H1 (cell line): ENCODE results near the gene CASZ1.

ENCODE experiments used
- CEBPB ChIP-seq: IDR thresholded peaks from 2 replicates; pipeline ENCODE4 v1.6.1; 2012; ENCODE audit warnings: low read depth, low read length
- EGR1 ChIP-seq: IDR thresholded peaks from 2 replicates; pipeline ENCODE4 v1.6.1; 2011; ENCODE audit warnings: low read depth, low read length, borderline replicate concordance
- EP300 ChIP-seq, 2 experiments: IDR thresholded peaks; 1 replicate in 1 of 2; 2 replicates in 1 of 2; pipeline ENCODE4 v1.6.1; 2011 to 2012; ENCODE audit warnings: low read depth in 2 of 2, low read length in 2 of 2, mild to moderate bottlenecking in 2 of 2, borderline replicate concordance in 1 of 2, inconsistent platforms in 1 of 2, moderate library complexity in 1 of 2
- GABPA ChIP-seq: IDR thresholded peaks from 2 replicates; pipeline ENCODE4 v1.6.1; 2011; ENCODE audit warnings: mild to moderate bottlenecking, low read length, moderate library complexity, borderline replicate concordance; ENCODE audit not compliant: insufficient read depth
- MAFK ChIP-seq: IDR thresholded peaks from 2 replicates; pipeline ENCODE4 v1.6.1; 2012; ENCODE audit warnings: low read depth, mild to moderate bottlenecking, improper control_type of control experiment, low read length
- POLR2AphosphoS5 ChIP-seq: IDR thresholded peaks from 2 replicates; pipeline ENCODE4 v1.6.1; 2011; ENCODE audit warnings: low read depth, low read length

GRCh38 chr1:10800778-10801177, 4.3 kb upstream of the CASZ1 start:
- TF ChIP-seq EGR1 (no peak), EP300 (IDR thresholded peaks at IDR 0.05; ENCODE audit: borderline replicate concordance in 1 of 2, low read depth in 2 of 2, low read length in 2 of 2) (no peak), CEBPB (no peak), POLR2AphosphoS5 (no peak), MAFK (no peak), GABPA (no peak)
